SU-DHL-6 (cell line): ENCODE data around the gene CATSPERZ.

ENCODE experiments used
- H2AFZ ChIP-seq: fragments of 200-600 bp; sonication (generic); 2 replicates; pipeline ENCODE4 v1.6.1; 2014; ENCODE audit warnings: low read depth, mild to moderate bottlenecking, moderate library complexity, mixed read lengths, antibody characterized with exemption, low read length; ENCODE audit not compliant: severe bottlenecking
- H3F3A ChIP-seq: fragments of 200-600 bp; shearing (Covaris generic); 2 replicates; pipeline ENCODE4 v1.6.0; 2016; ENCODE audit warnings: antibody characterized with exemption, mild to moderate bottlenecking; ENCODE audit not compliant: insufficient read depth
- H3K27ac ChIP-seq: fragments of 200-600 bp; sonication (generic); 2 replicates; pipeline ENCODE4 v1.5.1; 2016; ENCODE audit warnings: low read depth, mild to moderate bottlenecking, low read length, moderate library complexity, mixed read lengths
- H3K27me3 ChIP-seq: fragments of 200-600 bp; sonication (generic), shearing (Covaris generic); 2 replicates; pipeline ENCODE4 v1.6.0; 2014; ENCODE audit warnings: mild to moderate bottlenecking, low read length
- H3K36me3 ChIP-seq: fragments of 200-600 bp; sonication (generic); 2 replicates; pipeline ENCODE4 v1.6.1; 2014; ENCODE audit warnings: mild to moderate bottlenecking, low read length, mixed read lengths
- H3K4me2 ChIP-seq: fragments of 300-600, 200-600 bp; shearing (Covaris generic), sonication (generic); 2 replicates; pipeline ENCODE4 v1.6.0; 2014; ENCODE audit warnings: low read length, low read depth, mild to moderate bottlenecking; ENCODE audit not compliant: poor library complexity, severe bottlenecking
- H3K4me3 ChIP-seq: fragments of 200-600 bp; sonication (generic); 2 replicates; pipeline ENCODE4 v1.5.1; 2014; ENCODE audit warnings: antibody characterized with exemption, low read length, mild to moderate bottlenecking, mixed read lengths; ENCODE audit not compliant: insufficient read depth, poor library complexity, severe bottlenecking
- H3K79me2 ChIP-seq: fragments of 200-600 bp; sonication (generic); 2 replicates; pipeline ENCODE4 v1.6.1; 2014; ENCODE audit warnings: mild to moderate bottlenecking, low read length, moderate library complexity; ENCODE audit not compliant: insufficient read depth
- H3K9ac ChIP-seq: fragments of 200-600 bp; sonication (generic); 2 replicates; pipeline ENCODE4 v1.7.0; 2014; ENCODE audit warnings: mild to moderate bottlenecking, low read length
- H3K9me2 ChIP-seq: fragments of 200-600 bp; sonication (generic); replicated peaks from 2 replicates; pipeline ENCODE4 v1.6.1; 2014; ENCODE audit warnings: low read length; ENCODE audit not compliant: insufficient read depth
- H3K9me3 ChIP-seq: fragments of 200-600 bp; sonication (generic); 2 replicates; pipeline ENCODE4 v1.6.1; 2014; ENCODE audit warnings: low read length, mixed read lengths; ENCODE audit not compliant: insufficient read depth
- H4K20me1 ChIP-seq: fragments of 200-600 bp; sonication (generic); 2 replicates; pipeline ENCODE4 v1.6.1; 2014; ENCODE audit warnings: low read depth, mild to moderate bottlenecking, antibody characterized with exemption, low read length, moderate library complexity, mixed read lengths
- CTCF ChIP-seq: fragments of 200-600 bp; sonication (generic); IDR thresholded peaks from one replicate; pipeline ENCODE4 v1.5.1; 2017; ENCODE audit warnings: antibody characterized with exemption, mild to moderate bottlenecking, low read length, moderate library complexity; ENCODE audit not compliant: insufficient read depth, poor library complexity, severe bottlenecking
- EZH2phosphoT487 ChIP-seq: fragments of 200-600 bp; sonication (generic), shearing (Covaris generic); conservative IDR thresholded peaks from 2 replicates; pipeline ENCODE4 v1.6.1; 2018; ENCODE audit warnings: mild to moderate bottlenecking, antibody characterized with exemption, low read length, moderate library complexity, mixed read lengths

Gene CATSPERZ

GRCh38 chr11:64296830-64297698, 3.1 kb upstream of the CATSPERZ start:
- Histone ChIP-seq H3K27ac (no peak overlapping the region), H2AFZ (no peak overlapping the region), H3K9ac (no peak overlapping the region), H4K20me1 (no peaks in the 10 kb centered on the region), H3K27me3 (no peaks in the 10 kb centered on the region), H3K4me2 (no peak overlapping the region), H3K79me2 (no peaks in the 10 kb centered on the region), H3F3A (no peaks in the 10 kb centered on the region), H3K4me3 (no peak overlapping the region), H3K36me3 (no peaks in the 10 kb centered on the region), H3K9me3 (no peaks in the 10 kb centered on the region), H3K9me2 (no peaks in the 10 kb centered on the region)
- TF ChIP-seq CTCF (no peak), EZH2phosphoT487 (no peak)

- H3K27me3 ChIP-seq: no peaks in the 10 kb centered on the region
Observed at GRCh38 chr11:64297699-64298358, 2.3 kb upstream of the CATSPERZ start.

DNA sequence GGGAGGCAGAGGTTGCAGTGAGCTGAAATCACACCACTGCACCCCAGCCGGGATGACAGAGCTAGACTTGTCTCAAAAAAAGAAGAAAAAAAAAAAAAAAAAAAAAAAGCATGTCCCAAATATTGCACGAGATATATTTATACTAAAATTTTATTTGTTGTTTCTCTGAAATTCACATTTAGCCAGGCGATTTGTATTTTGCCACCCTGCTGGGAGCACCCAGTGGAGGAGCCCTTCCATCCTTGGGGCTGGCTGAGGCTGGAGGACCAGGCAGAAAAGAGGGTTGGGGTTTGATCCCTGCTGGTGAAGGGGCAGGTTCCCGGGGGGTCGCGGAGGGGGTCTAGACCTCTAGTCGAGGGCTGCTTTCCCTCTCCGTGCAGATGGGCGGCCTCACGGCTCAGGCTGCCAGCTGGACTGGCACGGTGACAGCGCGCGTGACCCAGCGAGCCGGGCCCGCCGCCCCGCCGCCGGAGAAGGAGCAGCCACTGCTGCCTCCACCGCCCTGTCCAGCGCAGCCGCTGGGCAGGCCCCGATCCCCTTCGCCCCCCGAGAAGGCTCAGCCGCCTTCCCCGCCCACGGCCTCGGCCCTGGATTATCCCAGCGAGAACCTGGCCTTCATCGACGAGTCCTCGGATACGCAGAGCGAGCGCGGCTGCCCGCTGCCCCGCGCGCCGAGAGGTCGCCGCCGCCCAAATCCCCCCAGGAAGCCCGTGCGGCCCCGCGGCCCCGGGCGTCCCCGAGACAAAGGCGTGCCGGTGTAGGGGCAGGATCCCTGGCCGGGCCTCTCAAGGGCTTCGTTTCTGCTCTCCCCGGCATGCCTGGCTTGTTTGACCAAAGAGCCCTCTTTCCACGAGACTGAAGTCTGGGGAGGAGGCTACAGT, 952 bp upstream of the CATSPERZ start:
- no peaks in the 10 kb centered on the region for H3K27me3 ChIP-seq
- H3K4me3 ChIP-seq: no peak overlapping the region
- H3K9ac ChIP-seq: no peak overlapping the region

More at GRCh38 chr11:64297699-64298358, 2.3 kb upstream of the CATSPERZ start:
- no peak overlapping the region for H3K9ac ChIP-seq
- H3F3A ChIP-seq: no peaks in the 10 kb centered on the region
- H2AFZ ChIP-seq: no peak overlapping the region
- H3K4me2 ChIP-seq: no peak overlapping the region
- H4K20me1 ChIP-seq: no peaks in the 10 kb centered on the region
- H3K27ac ChIP-seq: no peak overlapping the region
- no peaks in the 10 kb centered on the region for H3K9me3 ChIP-seq
- no peak overlapping the region for H3K4me3 ChIP-seq
- no peaks in the 10 kb centered on the region for H3K79me2 ChIP-seq
- TF ChIP-seq CTCF (no peak), EZH2phosphoT487 (no peak)
- H3K9me2 ChIP-seq: no peaks in the 10 kb centered on the region
- H3K36me3 ChIP-seq: no peaks in the 10 kb centered on the region

More for the DNA sequence above, 952 bp upstream of the CATSPERZ start:
- no peaks in the 10 kb centered on the region for H3K9me3 ChIP-seq
- no peaks in the 10 kb centered on the region for H3K9me2 ChIP-seq
- H3K27ac ChIP-seq: no peak overlapping the region
- TF ChIP-seq EZH2phosphoT487: no peak
- no peak for TF ChIP-seq CTCF
- H3K36me3 ChIP-seq: no peaks in the 10 kb centered on the region
- no peak overlapping the region for H3K4me2 ChIP-seq
- no peaks in the 10 kb centered on the region for H3K79me2 ChIP-seq
- H2AFZ ChIP-seq: no peak overlapping the region
- no peaks in the 10 kb centered on the region for H4K20me1 ChIP-seq
- H3F3A ChIP-seq: no peaks in the 10 kb centered on the region
